GM21528 (cell line): ENCODE measurements around the gene DDX4.
"Not testable (repeated sequence)": the region's sequence is repeated elsewhere in the genome, so short reads cannot be mapped to it uniquely, and the experiment has no call there.

Experiments
- ATAC-seq: cut with Tn5 transposase; IDR thresholded peaks from one replicate; pipeline ENCODE4 v1.9.1; 2021; ENCODE audit warnings: mild to moderate bottlenecking, moderate library complexity; ENCODE audit not compliant: unreplicated experiment, low FRiP score

DDX4 gene

DNA sequence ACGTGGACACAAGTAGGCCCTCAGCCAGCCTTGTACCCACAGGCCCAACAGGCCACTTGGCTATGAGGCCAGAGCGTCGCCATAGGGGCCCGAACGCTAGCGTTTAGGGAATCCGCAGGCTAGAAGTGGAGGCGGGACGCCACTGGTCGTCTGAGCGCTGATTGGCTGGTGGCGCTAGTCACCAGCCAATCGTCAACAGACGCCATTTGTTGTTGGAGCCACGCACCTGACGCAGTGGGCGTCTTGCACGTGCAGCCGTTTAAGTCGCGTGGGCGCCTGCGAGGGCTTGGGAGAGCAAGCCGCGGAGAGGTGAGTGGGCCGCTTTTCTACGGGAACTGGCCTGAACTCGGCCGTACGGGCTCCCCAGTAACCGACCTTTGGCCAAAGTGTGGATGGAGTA lies at the start of gene DDX4:
Gene DDX4 (plus strand): TSS at position 269 of the 400 bp plus-strand sequence. CDS start 903 bp downstream, outside the sequence.
- ATAC-seq = no peak

DNA sequence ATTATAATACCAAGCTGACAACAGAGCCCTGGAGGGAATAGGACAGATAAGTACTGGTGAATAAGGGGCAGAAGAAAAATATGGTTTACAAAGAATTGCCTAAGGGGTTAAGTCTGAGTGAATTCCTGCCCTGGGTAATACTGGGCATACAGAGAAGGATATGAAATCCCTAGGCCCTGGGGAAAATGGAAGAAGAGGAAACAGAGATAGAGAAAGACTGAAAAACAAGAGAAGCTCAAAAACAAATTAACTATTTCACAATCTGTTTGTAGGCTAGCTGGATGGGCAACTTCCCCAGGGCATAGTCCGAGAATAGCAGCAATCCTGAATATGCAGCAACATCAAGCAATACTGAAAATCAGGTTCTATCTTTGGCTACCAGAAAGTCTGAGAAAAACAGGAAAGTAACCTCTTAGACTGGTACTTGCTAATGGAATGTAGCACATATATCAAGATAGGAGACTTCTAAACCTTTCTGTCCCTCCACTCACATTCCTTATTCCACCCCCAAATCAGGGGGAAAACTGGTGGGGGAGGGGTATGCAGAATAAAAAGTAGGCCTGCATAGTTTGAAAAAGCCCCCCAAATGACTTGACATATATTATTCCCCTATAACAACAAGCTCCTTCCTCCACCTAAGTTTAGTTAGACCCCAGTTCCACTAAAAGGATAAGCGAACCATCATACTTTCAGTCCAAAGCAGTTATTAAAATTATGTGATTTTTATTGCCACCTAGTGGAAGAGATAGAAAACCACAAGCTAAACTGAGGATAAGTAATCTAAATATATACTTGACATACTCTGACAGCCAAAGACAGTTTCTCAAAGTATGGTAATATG lies 46.4 kb upstream of the DDX4 start:
- ATAC-seq = no peak

DNA sequence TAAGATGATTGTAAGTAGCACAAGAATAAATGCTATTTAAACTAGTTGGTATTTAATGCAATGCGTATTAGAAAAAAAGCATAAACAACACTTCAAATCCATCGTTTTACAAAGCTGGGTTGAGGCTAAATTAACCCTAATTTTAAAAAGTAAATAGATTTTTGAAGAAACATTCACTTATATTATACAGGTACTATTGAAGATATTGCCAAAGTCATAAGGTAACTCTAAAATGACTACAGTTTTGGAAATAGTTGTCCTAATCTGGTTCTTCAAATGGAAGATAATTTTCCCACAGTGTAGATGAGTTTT lies 45.8 kb upstream of the DDX4 start:
- ATAC-seq = no peak

DNA sequence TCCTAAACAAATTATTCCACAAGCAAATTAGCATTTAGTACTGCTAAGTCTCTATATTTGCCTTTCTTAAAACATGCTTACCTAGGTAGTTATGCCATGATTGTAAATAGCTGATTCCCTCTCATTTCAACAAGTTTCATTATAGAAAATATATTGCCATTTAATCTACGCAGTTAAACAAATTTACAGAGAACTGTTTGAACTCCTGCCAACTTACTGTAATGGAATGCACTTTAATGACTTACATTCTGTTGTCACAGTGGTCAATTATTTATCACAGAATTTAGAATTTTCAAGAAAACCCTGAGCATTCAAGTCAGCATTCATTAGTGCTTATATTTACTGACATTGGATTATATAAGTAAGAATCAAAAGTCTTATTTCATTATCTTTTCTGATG lies 45.4 kb upstream of the DDX4 start:
- ATAC-seq = no peak

DNA sequence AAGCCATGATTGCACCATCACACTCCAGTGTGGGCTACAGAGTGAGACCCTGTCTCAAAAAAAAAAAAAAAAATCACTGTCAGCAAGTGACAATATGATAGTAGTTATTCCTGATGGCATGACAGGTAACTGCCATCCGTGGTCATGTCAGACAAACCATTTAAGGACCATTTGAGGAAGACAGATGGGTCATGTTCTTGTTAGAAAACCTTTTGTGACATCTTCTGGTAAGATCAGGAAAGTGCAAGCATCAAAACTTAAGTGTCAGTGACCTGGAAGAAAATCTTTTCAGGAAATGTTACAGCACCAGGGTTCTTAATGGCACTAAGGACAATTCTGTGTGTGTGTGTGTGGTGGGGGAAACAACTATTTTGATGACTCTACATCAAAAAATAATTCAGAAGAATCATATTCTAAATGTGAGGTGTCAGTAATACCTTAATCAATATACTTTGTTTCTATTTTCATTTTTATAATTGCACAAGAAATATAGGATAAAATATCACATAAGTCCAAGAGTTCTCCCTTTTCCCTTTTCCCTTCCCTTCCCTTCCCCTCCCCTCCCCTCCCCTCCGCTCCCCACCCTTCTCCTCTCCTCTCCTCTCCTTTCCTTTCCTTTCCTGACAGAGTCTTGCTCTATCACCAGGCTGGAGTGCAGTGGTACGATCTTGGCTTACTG lies 43.6 kb upstream of the DDX4 start:
- ATAC-seq = no peak

DNA sequence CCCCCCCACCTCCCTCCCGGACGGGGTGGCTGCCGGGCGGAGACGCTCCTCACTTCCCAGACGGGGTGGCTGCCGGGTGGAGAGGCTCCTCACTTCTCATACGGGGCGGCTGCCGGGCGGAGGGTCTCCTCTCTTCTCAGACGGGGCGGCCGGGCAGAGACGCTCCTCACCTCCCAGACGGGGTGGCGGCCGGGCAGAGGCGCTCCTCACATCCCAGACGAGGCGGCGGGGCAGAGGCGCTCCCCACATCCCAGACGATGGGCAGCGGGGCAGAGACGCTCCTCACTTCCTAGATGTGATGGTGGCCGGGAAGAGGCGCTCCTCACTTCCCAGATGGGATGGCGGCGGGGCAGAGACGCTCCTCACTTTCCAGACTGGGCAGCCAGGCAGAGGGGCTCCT lies 41.2 kb upstream of the DDX4 start:
- not testable (repeated sequence) for ATAC-seq

DNA sequence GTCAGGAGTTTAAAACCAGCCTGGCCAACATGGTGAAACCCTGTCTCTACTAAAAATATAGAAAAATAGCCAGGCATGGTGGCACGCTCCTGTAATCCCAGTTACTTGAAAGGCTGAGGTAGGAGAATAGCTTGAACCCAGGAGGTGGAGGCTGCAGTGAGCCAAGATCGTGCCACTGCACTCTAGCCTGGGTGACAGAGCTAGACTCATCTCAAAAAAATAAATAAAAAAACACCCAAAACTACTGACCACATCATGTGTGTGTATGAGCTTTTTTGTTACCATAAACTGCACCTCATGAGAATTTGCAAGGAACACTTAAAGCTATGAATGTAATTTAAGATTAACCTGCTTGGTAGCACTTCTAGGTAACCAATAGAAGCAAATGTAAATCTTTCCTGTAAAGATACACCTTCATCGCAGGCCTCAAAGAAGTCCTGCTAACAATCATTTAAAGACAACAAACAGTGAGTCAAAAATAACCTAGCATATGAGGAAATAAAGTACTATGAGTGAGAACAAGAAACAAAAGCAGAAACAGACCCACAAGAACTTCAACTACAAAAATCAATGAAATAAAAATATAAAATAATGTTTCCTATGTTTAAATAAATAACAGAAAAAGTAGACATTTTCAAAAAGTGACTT lies 38.7 kb upstream of the DDX4 start:
- no peak for ATAC-seq

DNA sequence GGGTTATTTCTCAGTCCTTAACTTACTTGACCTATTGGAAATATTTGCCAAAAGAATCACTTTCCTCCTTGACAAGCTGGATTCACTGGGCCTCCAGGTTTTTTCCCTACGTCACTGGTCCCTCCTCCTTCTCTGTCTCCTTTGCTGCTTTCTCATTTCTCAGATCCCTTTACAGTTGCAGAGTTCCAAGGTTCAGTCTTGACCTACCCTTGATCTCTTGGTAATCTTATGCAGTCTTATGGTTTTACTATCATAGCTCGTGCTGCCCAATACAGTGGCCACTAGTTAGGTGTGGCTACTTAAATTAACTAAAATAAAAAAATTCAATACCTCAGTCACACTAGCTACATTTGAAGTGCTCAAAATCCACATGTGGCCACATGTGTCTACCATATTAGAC lies 37.1 kb upstream of the DDX4 start:
- no peak for ATAC-seq

DNA sequence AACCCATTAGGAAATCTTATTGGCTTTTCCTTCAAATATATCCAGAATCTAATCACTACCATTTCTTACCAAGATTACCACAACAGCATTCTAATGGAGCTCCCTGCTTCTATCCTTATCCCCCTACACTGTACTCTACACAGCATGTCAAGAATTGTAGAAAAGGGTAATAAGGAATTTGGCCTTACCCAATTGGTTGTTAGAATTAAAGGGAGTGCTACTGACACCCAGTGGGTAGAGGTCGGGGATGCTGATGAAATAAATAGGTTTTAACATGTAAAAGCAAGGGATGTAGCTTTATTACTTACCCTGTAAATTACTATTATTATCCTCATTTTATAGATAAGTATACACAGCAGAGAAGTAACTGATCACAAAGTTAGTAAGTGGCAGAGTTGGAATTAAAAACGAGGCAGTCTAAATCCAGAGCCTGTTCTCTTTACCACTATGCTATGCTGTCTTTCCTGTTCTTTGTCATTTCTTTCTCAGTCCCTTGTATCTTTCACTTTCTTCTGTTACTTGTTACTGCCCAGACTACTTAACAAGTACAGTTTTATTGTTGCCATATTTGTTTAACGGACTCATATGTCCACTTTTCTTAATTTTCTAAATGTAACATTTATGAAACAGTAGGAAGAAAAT lies 36.3 kb upstream of the DDX4 start:
- ATAC-seq = no peak

DNA sequence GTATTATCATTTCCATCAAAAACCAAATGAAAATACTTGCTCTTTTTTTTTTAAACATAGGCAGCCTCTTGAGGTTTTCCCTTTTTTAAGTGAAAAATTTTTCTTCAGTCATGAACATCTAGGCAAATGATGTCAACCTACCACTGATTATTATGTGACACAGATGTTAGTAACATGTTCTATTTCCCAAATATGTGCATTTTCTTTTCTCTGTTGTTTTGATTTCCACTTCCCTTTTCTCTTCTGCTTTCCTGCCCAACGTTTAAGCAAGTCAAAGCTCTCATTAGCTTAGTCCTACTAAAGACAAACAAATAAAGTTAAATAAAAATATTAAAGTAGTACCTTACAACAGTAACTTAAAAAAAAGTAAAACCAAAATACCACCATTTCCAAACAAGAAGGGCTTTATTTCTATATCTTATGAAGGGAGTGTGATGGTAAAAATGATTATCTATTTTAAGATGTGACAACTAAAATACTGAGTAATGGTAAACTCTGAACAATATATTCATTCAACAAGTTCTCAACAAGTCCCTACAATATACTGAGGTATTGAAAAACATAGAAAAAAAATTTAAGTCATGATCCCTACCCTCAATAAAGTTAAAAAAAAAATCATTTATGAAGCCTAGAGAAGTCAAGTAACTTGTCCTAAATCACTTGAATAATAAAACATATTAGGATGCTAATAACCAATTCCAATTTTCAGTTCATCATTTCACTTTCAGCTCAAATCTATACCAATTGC lies 35.1 kb upstream of the DDX4 start:
- ATAC-seq = no peak

DNA sequence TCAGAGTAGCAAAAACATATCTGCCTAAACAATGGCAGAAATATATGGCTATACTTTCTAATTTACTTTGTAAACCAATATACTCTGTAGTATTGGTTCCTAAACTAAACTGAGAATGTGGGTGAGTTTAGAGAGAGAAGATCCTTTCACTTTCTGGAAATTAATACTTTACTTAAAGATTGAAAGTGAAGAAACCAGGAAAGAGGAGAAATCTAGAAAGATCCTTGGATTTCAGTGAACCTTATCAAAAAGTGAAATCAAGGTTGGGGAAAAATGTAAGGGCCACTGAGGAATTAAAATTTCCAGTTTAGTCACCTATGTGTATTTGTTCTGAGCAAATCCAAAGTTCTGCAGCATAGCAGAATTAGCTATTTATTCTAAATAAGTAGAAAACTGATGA lies 31.6 kb upstream of the DDX4 start:
- no peak for ATAC-seq

DNA sequence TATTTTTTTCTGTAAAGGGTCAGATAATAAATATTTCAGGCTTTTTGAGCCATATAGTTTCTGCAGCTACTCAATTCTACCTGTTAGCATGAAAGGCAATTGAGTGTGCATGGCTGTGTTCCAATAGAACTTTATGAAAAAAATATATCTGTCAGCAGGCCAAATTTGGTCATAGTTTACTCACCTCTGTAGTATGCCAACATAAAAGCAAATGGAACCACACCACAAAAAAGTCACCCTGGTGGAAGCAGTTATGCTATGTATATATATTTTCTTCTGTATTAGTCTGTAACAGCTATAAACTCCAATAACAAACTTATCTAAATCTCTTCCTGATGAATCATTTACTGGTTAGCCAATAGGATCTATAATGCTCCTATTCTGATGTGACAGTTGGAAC lies 29.1 kb upstream of the DDX4 start:
- no peak for ATAC-seq

DNA sequence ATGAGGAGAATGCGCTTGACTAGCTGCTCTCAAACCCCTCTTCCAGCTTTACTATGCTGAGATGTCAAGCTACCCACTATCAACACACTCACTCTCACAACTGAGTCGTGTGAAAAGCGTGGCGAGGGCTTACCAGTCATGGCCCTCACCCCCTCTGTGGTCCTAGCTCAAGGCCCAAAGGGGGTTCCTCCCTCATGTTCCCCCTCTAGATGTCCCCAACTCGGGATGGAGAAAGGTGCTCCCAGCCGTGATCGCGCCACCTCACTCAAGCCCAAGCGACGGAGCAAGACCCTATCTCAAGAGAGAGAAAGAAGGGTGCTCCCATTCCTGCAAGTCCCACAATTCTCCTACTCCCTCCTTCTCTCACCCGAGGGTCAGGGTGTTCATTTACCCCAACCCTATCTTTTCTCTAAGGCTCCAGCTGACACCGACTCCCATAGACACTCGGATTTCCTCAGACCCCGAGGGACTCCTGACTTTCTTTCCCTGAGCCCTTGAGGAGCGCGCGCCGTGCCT lies 26.3 kb upstream of the DDX4 start:
- peak; percentile 3 for ATAC-seq

DNA sequence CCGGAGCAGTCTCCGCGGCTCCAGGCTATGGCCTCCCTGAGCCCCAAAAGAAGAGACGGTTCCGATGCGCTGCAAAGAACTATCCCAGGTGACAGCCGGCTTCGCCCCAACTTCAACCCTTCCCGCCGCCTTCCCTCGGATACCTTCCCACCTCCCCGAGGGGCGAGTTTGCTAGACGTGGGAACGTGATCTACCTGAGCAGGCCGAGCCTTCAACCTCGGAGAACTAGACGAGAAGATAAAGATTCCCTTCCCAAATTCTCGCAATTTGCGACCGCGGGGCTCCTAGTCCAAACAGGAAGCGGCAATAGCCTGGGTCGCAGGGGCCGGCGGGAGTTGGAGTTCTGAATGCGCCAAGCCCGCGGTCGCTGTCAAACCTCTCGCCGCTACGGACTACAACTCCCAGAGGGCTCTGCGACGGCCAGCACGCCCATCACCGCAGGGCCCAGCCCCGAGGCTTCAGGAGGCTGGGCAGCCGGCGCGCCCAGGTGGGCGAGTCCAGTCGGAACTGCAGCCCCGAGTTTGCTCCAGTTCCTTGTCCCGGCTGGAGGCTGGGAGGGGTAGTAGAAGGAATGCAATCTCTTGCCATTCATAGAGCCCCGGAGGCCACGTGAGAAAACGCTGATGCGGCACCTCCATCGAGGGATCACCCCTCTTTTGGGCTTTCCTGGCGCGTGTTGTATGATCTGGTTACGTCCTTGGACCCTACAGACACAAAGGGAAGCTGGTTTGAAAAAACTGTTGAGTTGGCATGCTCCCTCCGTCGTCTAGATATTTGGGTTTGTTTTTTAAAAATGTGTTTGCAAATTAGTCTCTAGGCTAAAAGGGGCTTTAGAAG lies 25.6 kb upstream of the DDX4 start, which contains the start of gene SLC38A9:
Gene SLC38A9 (minus strand): TSS at position 302 of the 837 bp plus-strand sequence. CDS start 14,366 bp downstream, outside the sequence.
- peak; percentile 100 for ATAC-seq

DNA sequence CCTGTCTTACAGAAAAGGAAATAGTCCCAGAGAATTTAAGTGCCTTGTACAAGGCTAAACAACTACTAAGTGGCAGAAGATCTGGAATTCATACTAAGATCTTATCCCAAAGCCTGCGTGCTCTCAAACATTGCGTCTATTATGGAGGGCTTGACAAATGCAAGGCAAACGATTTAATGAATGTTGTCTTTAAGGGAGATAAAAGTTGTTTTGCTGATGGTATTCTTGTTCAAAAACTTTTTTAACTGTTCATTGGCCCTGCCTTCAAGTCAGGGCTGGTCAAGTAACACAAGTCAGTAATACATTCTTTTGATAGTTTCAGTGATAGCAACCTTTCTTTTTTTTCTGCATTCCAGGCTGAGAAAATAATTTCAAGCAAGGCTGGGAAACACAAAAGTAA lies 24.0 kb upstream of the DDX4 start:
- no peak for ATAC-seq

DNA sequence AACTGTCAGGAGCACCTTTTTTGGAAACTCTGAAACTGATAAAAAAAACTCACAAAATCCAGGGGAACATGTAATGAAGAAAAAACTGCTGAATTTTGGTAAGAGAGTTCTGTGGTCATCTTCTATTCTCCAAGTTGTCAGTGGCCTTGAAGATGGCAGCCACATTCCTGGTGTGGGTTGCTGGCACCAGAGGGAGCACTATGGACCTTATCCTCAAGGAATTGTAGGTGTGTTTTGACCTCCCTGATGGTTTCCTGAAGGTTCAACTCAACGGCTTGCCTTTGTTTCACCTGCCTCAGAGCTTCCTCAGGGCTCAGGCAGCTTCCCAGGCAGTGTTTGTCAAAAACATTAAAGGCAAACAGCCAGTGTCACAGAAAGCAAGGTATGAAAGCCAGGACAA lies 23.5 kb upstream of the DDX4 start:
- ATAC-seq = no peak

DNA sequence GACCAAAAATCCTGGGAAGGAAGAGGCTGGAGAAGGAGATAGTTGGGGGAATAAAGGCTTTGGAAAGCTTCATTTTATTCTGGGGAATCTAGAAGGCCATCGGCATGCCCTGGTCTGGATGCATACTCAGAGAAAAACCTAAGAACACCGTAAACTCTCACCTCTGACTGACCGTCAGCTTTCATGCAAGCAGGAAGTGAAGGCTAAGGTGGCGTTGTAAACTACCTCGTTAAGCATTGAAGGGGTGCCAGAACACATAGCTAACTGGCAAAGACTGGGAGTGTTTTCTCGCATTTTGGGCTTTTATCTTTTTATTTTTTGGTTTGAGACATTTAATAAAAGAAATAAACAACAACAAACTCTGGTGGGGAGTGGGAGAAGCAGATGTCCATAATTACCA lies 23.1 kb upstream of the DDX4 start:
- no peak for ATAC-seq

DNA sequence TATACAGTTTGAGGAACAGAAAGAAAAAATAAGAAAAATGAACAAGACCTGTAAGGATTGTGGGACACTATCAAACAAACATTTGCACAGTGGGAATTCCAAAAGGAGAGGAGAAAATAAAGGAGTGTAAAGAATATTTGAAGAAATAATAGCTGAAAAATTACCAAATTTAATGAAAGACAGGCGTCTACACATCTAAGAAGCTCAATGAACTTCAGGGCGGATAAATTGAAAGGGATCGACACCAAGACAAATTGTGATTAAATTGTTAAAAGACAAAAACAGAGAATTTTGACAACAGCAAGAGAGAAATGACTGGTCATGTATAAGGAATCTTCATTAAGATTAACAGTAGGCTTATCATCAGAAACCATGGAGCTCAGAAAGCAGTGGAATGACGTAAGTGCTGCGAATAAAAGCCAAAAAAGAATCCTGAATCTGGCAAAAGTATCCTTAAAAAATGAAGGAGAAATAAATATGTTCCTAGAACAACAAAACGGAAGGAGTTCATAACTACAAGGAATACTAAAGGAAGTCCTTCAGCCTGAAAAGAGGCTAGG lies 22.3 kb upstream of the DDX4 start:
- no peak for ATAC-seq

DNA sequence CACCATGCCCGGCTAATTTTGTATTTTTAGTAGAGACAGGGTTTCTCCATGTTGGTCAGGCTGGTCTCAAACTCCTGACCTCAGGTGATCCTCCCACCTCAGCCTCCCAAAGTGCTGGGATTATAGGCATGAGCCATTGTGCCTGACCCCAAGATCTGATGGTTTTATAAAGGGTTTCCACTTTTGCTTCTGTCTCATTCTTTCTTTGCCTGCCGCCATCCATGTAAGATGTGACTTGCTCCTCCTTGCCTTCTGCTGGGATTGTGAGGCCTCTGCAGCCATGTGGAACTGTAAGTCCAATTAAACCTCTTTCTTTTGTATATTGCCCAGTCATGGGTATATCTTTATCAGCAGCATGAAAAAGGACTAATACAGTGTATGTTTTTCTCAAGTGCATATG lies 18.8 kb upstream of the DDX4 start:
- not testable (repeated sequence) for ATAC-seq
